ENCODE results near the gene DGCR6L.
"Not testable (repeated sequence)": the region's sequence is repeated elsewhere in the genome, so short reads cannot be mapped to it uniquely, and the experiment has no call there.

DNA sequence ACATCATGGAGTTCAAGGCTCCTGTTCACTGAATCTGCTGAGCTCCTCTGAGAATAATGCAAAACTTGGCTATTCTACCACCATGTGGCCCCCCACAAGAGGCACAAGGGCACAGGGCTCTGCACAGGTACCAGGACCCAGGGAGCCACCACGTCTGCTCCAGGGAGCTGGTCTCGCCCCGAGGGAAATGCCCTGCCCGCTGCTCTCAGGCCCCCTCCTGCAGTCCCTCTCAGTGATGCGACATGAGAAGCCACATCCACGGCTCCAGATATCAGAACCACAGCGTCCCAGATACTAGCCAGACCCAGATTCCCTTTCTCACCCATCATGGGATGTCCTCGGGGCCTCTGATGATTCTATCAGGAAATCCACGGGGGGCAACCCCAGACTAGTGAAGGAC lies 47.0 kb upstream of the DGCR6L start:
- not testable (repeated sequence) for TF ChIP-seq EP300, POLR2AphosphoS5 (IDR thresholded peaks at IDR 0.05)
- TF ChIP-seq, protein P1, sequence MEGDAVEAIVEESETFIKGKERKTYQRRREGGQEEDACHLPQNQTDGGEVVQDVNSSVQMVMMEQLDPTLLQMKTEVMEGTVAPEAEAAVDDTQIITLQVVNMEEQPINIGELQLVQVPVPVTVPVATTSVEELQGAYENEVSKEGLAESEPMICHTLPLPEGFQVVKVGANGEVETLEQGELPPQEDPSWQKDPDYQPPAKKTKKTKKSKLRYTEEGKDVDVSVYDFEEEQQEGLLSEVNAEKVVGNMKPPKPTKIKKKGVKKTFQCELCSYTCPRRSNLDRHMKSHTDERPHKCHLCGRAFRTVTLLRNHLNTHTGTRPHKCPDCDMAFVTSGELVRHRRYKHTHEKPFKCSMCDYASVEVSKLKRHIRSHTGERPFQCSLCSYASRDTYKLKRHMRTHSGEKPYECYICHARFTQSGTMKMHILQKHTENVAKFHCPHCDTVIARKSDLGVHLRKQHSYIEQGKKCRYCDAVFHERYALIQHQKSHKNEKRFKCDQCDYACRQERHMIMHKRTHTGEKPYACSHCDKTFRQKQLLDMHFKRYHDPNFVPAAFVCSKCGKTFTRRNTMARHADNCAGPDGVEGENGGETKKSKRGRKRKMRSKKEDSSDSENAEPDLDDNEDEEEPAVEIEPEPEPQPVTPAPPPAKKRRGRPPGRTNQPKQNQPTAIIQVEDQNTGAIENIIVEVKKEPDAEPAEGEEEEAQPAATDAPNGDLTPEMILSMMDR (IDR thresholded peaks at IDR 0.05): not testable (repeated sequence)

All from upper lobe of left lung (tissue), 4 donors.